ENCODE results near the gene PLCD3. TPM values are rescaled to one million over a fixed set of nuclear protein-coding genes. Genes with fewer than 3 reads are reported as not detected.

Gene PLCD3
- total and polyA plus RNA-seq, 10 of the 15 experiments (the other 5 are each of a cell fraction or from before 2014, with no cell fraction given) = 0.02 to 1.6 (median 0.44) TPM

GRCh38 chr17:45063198-45063597 lies 69.1 kb downstream of the PLCD3 start (continued):
- no peak for TF ChIP-seq ZBTB33 (IDR thresholded peaks at IDR 0.05)
- peak; percentile 99 for TF ChIP-seq JUNB (IDR thresholded peaks at IDR 0.05)
- peak; percentile 68; the same call in 1 of the 2 replicates for TF ChIP-seq ZBTB40 (IDR thresholded peaks at IDR 0.05; ENCODE audit: borderline replicate concordance)
- TF ChIP-seq CEBPZ (IDR thresholded peaks at IDR 0.05; ENCODE audit: low read depth, low read length) = no peak
- TF ChIP-seq ATF2 (IDR thresholded peaks at IDR 0.05; ENCODE audit: low read length) = peak; percentile 92
- TF ChIP-seq HSF1 (IDR thresholded peaks at IDR 0.05; ENCODE audit: low read depth, low read length) = no peak
- peak; percentile 80 for TF ChIP-seq TCF7 (IDR thresholded peaks at IDR 0.05; ENCODE audit: borderline replicate concordance)
- TF ChIP-seq EGR1 (IDR thresholded peaks at IDR 0.05; ENCODE audit: borderline replicate concordance in 1 of 2, low read depth in 2 of 2, low read length in 2 of 2) = no peak; a peak in 1 of 3 replicates
- no peak for TF ChIP-seq SIX5 (IDR thresholded peaks at IDR 0.05; ENCODE audit: low read depth, low read length, severe bottlenecking)
- TF ChIP-seq E2F4 (IDR thresholded peaks at IDR 0.05; ENCODE audit: low read depth, low read length) = no peak
- TF ChIP-seq ZNF207 (IDR thresholded peaks at IDR 0.05; ENCODE audit: borderline replicate concordance) = no peak
- TF ChIP-seq TBL1XR1 (IDR thresholded peaks at IDR 0.05; ENCODE audit: low read depth, low read length) = peak; percentile 94
- peak; percentile 92 for TF ChIP-seq NBN (IDR thresholded peaks at IDR 0.05)
- TF ChIP-seq POLR2AphosphoS5 (IDR thresholded peaks at IDR 0.05; ENCODE audit: low read length) = no peak
- no peak for TF ChIP-seq HDAC2 (IDR thresholded peaks at IDR 0.05)
- TF ChIP-seq NR2C2 (IDR thresholded peaks at IDR 0.05; ENCODE audit: borderline replicate concordance, control insufficient read depth, insufficient read length, low read depth) = no peak
- no peak for TF ChIP-seq HDGF (IDR thresholded peaks at IDR 0.05)
- no peak for TF ChIP-seq STAT3 (IDR thresholded peaks at IDR 0.05; ENCODE audit: low read depth, low read length)
